K562 (cell line): Measurements from ENCODE around the gene CTIF. TPM values are rescaled to one million over a fixed set of nuclear protein-coding genes. Genes with fewer than 3 reads are reported as not detected.

Experiments
- AFF1 ChIP-seq, 2 experiments: fragments of 450-650 bp; IDR thresholded peaks; 2 replicates each; pipeline ENCODE4 v1.6.1; 2018; ENCODE audit warnings: mild to moderate bottlenecking in 2 of 2, low read depth in 1 of 2; ENCODE audit not compliant: partially characterized antibody in 2 of 2
- CHAMP1 ChIP-seq: fragments of 450-650 bp; IDR thresholded peaks from 2 replicates; pipeline ENCODE4 v1.6.1; 2016; ENCODE audit warnings: mild to moderate bottlenecking
- NEUROD1 ChIP-seq: fragments of 150-350 bp; IDR thresholded peaks from 2 replicates; pipeline ENCODE4 v1.6.1; 2014; ENCODE audit warnings: borderline replicate concordance, low read length, low read depth; ENCODE audit not compliant: partially characterized antibody
- SPI1 ChIP-seq: IDR thresholded peaks from 2 replicates; pipeline ENCODE4 v1.6.1; 2011; ENCODE audit warnings: low read depth, low read length, control low read depth, borderline replicate concordance
- TEAD2 ChIP-seq: fragments of 450-650 bp; IDR thresholded peaks from 2 replicates; pipeline ENCODE4 v1.6.1; 2016; ENCODE audit warnings: missing genetic modification characterization, control low read depth, missing compliant biosample characterization
- XRCC3 ChIP-seq: fragments of 450-650 bp; IDR thresholded peaks from 2 replicates; pipeline ENCODE4 v1.6.1; 2017; ENCODE audit warnings: mild to moderate bottlenecking, moderate library complexity
- YBX1 ChIP-seq: fragments of 450-650 bp; IDR thresholded peaks from 2 replicates; pipeline ENCODE4 v1.7.1; 2016; ENCODE audit warnings: mild to moderate bottlenecking
- ZBTB33 ChIP-seq: sonication (generic); formaldehyde crosslinking; IDR thresholded peaks from 2 replicates; pipeline ENCODE4 v1.8.1; 2023; ENCODE audit warnings: mild to moderate bottlenecking, missing genetic modification reagents
- ZFP1 ChIP-seq: fragments of 450-650 bp; formaldehyde crosslinking; IDR thresholded peaks from 2 replicates; pipeline ENCODE4 v1.4.0; 2020; ENCODE audit warnings: mild to moderate bottlenecking, mixed read lengths
- ZNF311 ChIP-seq: fragments of 250-450 bp; sonication (Bioruptor Pico); IDR thresholded peaks from 2 replicates; pipeline ENCODE4 v1.4.0; 2020; ENCODE audit warnings: mild to moderate bottlenecking, moderate library complexity
- ZNF316 ChIP-seq: fragments of 450-650 bp; IDR thresholded peaks from 2 replicates; pipeline ENCODE4 v1.6.1; 2016
- ZNF41 ChIP-seq: fragments of 250-450 bp; sonication (Bioruptor Pico); conservative IDR thresholded peaks from 2 replicates; pipeline ENCODE4 v1.4.0; 2020; ENCODE audit warnings: mild to moderate bottlenecking
- polyA plus RNA-seq, 8 experiments: library from polyadenylated mRNA; depleted of rRNA in 4 of 8; stranded (reverse) in 5 of 8; unstranded in 3 of 8; fragments of >200 nt; fragmentation: Nextera tagmentation in 2 of 8; fragmentation: Illumina TruSeq in 1 of 8; extraction: Ambion mirVana in 2 of 8; extraction: Trizol in 1 of 8; gene quantifications; 2 replicates each; pipeline versions ENCODE4 v1.2.1 to v1.2.3, GENCODE V29; 2011 to 2014; ENCODE audit warnings: inconsistent platforms in 1 of 8, missing spikeins in 1 of 8
- total RNA-seq, 7 experiments: library from RNA; depleted of rRNA in 6 of 7; stranded (reverse); fragments of >200 nt in 6 of 7; fragmentation: Illumina TruSeq in 2 of 7; extraction: Trizol in 2 of 7; gene quantifications; 2 replicates each; pipeline versions ENCODE4 v1.2.1 to v1.2.3, GENCODE V29; 2011 to 2021; ENCODE audit warnings: low replicate concordance in 1 of 7
- TF ChIP-seq, protein P1 (sequence below): fragments of 450-650 bp; IDR thresholded peaks from 2 replicates; pipeline ENCODE4 v1.6.1; 2016
- TF ChIP-seq, protein P2 (sequence below): sonication (generic); formaldehyde crosslinking; IDR thresholded peaks from 2 replicates; pipeline ENCODE4 v1.8.1; 2023; ENCODE audit warnings: missing genetic modification reagents, mild to moderate bottlenecking, borderline replicate concordance

The CTIF gene
- total and polyA plus RNA-seq, 9 of the 15 experiments (the other 6 are each of a cell fraction or from before 2014, with no cell fraction given) = 0.17 to 11.5 (median 2.2) TPM

GRCh38 chr18:48566589-48566988 lies 27.8 kb downstream of the CTIF start (continued):
- no peak for TF ChIP-seq ZBTB33
- peak; percentile 85; the same call in 1 of the 2 replicates for TF ChIP-seq TEAD2
- TF ChIP-seq, protein P1, sequence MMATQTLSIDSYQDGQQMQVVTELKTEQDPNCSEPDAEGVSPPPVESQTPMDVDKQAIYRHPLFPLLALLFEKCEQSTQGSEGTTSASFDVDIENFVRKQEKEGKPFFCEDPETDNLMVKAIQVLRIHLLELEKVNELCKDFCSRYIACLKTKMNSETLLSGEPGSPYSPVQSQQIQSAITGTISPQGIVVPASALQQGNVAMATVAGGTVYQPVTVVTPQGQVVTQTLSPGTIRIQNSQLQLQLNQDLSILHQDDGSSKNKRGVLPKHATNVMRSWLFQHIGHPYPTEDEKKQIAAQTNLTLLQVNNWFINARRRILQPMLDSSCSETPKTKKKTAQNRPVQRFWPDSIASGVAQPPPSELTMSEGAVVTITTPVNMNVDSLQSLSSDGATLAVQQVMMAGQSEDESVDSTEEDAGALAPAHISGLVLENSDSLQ = peak; percentile 45; the same call in 1 of the 2 replicates
- no peak for TF ChIP-seq YBX1
- TF ChIP-seq SPI1 = 0 out of 2 replicates have a peak, but pooled peaks have one; percentile 20
- TF ChIP-seq ZNF311 (CRISPR knock-in tag) = peak; percentile 82
- no peak for TF ChIP-seq CHAMP1
- peak; percentile 100 for TF ChIP-seq ZNF316
- TF ChIP-seq XRCC3 = no peak
- no peak for TF ChIP-seq AFF1 (IDR thresholded peaks at IDR 0.05; ENCODE audit: low read depth in 1 of 2, partially characterized antibody in 2 of 2)
- no peak for TF ChIP-seq ZFP1 (CRISPR knock-in tag)
- TF ChIP-seq, protein P2, sequence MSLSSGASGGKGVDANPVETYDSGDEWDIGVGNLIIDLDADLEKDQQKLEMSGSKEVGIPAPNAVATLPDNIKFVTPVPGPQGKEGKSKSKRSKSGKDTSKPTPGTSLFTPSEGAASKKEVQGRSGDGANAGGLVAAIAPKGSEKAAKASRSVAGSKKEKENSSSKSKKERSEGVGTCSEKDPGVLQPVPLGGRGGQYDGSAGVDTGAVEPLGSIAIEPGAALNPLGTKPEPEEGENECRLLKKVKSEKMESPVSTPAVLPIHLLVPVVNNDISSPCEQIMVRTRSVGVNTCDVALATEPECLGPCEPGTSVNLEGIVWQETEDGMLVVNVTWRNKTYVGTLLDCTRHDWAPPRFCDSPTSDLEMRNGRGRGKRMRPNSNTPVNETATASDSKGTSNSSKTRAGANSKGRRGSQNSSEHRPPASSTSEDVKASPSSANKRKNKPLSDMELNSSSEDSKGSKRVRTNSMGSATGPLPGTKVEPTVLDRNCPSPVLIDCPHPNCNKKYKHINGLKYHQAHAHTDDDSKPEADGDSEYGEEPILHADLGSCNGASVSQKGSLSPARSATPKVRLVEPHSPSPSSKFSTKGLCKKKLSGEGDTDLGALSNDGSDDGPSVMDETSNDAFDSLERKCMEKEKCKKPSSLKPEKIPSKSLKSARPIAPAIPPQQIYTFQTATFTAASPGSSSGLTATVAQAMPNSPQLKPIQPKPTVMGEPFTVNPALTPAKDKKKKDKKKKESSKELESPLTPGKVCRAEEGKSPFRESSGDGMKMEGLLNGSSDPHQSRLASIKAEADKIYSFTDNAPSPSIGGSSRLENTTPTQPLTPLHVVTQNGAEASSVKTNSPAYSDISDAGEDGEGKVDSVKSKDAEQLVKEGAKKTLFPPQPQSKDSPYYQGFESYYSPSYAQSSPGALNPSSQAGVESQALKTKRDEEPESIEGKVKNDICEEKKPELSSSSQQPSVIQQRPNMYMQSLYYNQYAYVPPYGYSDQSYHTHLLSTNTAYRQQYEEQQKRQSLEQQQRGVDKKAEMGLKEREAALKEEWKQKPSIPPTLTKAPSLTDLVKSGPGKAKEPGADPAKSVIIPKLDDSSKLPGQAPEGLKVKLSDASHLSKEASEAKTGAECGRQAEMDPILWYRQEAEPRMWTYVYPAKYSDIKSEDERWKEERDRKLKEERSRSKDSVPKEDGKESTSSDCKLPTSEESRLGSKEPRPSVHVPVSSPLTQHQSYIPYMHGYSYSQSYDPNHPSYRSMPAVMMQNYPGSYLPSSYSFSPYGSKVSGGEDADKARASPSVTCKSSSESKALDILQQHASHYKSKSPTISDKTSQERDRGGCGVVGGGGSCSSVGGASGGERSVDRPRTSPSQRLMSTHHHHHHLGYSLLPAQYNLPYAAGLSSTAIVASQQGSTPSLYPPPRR (CRISPR knock-in tag) = no peak
- no peak for TF ChIP-seq NEUROD1
- TF ChIP-seq ZNF41 (CRISPR knock-in tag) = peak; percentile 86
